ENCODE data around the gene ERICH4.
"Not testable (repeated sequence)": the region's sequence is repeated elsewhere in the genome, so short reads cannot be mapped to it uniquely, and the experiment has no call there.

ERICH4 gene

GRCh38 chr19:41480336-41480735 lies 37.4 kb downstream of the ERICH4 start:
- DNase-seq, result no peak

DNA sequence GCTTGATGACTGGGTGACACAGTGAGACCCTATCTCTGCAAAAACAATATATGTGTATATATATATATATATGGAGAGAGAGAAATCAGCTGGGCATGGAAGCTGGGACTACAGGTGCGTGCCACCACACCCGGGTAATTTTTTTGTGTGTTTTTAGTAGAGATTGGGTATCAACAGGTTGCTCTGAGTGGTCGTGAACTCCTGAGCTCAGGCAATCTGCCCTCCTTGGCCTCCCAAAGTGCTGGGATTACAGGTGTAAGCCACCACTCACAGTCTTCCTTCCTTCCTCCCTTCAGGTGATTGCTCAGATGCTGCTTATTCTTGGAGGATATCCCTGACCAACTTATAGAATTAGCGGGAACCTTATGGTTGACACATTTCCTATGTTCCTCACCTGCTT lies 41.9 kb downstream of the ERICH4 start:
- no peak for DNase-seq

GRCh38 chr19:41486953-41487352 lies 44.0 kb downstream of the ERICH4 start:
- DNase-seq, result not testable (repeated sequence)

DNA sequence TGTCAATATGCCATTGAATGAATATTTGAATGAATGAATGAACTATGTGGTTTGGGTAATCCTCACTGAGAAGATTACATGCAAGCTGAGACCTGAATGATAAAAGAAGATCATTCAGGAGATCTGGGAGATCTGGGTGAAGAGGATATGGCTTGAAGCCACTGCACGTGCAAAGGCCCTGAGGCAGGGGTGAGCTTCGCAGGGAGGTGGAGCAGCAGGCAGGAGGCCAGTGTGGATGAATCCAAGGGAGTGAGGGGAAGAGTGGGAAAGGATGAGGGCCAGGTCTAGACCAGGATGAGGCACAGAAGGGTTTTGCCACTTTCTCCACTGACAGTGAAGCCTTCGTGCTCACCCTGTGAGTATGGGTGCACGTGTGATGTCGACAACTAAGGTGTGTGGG lies 49.9 kb downstream of the ERICH4 start:
- DNase-seq, result no peak
